ENCODE measurements around the gene PIKFYVE.
A peak's percentile ranks its signal among the peaks of the same experiment; 100 is the strongest.
"Not testable (repeated sequence)": the region's sequence is repeated elsewhere in the genome, so short reads cannot be mapped to it uniquely, and the experiment has no call there.

Gene PIKFYVE

GRCh38 chr2:208366215-208367127 lies 100.4 kb downstream of the PIKFYVE start:
- in situ Hi-C loops (cut with MboI; ENCODE audit: low sequenced_read_pairs, unreplicated experiment), result no loop called here
- DNase-seq (ENCODE audit: low spot score), result peak; percentile 43
- TF ChIP-seq CTCF (IDR thresholded peaks at IDR 0.05; ENCODE audit: borderline replicate concordance, control extremely low read depth, extremely low read depth, insufficient read depth, missing control alignments), result no peak

- in situ Hi-C loops (cut with MboI; ENCODE audit: low sequenced_read_pairs, unreplicated experiment), result no loop called here
- TF ChIP-seq CTCF (IDR thresholded peaks at IDR 0.05; ENCODE audit: borderline replicate concordance, control extremely low read depth, extremely low read depth, insufficient read depth, missing control alignments), result no peak
- no peak for DNase-seq (ENCODE audit: low spot score)
These were observed 103.0 kb downstream of the PIKFYVE start for GRCh38 chr2:208369091-208369490.

GRCh38 chr2:208370881-208371633 lies 105.0 kb downstream of the PIKFYVE start:
- no peak for DNase-seq (ENCODE audit: low spot score)
- in situ Hi-C loops (cut with MboI; ENCODE audit: low sequenced_read_pairs, unreplicated experiment), result no loop called here

DNA sequence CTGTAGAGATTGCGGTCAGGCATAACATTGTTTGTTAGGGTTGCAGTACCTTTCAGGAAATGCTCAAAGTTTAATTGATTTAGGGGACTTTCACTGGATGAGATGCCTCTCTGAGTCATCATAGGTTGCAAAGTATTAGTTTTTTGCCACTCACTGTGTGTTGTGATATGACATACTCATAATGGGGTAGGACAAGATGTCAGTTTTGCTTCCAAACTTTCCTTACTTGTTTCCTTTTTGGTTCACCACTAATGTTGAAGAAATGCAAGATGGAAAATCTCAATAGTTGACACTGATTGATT lies 105.5 kb downstream of the PIKFYVE start:
- in situ Hi-C loops (cut with MboI; ENCODE audit: low sequenced_read_pairs, unreplicated experiment), result no loop called here

More at GRCh38 chr2:208370881-208371633, 105.0 kb downstream of the PIKFYVE start:
- TF ChIP-seq CTCF (IDR thresholded peaks at IDR 0.05; ENCODE audit: borderline replicate concordance, control extremely low read depth, extremely low read depth, insufficient read depth, missing control alignments), result no peak

GRCh38 chr2:208373460-208374089 lies 107.5 kb downstream of the PIKFYVE start:
- peak; percentile 60 for DNase-seq (ENCODE audit: low spot score)
- in situ Hi-C loops (cut with MboI; ENCODE audit: low sequenced_read_pairs, unreplicated experiment), result no loop called here
- TF ChIP-seq CTCF (IDR thresholded peaks at IDR 0.05; ENCODE audit: borderline replicate concordance, control extremely low read depth, extremely low read depth, insufficient read depth, missing control alignments), result peak; percentile 61

More for the DNA sequence above, 105.5 kb downstream of the PIKFYVE start:
- no peak for TF ChIP-seq CTCF (IDR thresholded peaks at IDR 0.05; ENCODE audit: borderline replicate concordance, control extremely low read depth, extremely low read depth, insufficient read depth, missing control alignments)
- DNase-seq (ENCODE audit: low spot score), result no peak

- in situ Hi-C loops (cut with MboI; ENCODE audit: low sequenced_read_pairs, unreplicated experiment), result no loop called here
- no peak for TF ChIP-seq CTCF (IDR thresholded peaks at IDR 0.05; ENCODE audit: borderline replicate concordance, control extremely low read depth, extremely low read depth, insufficient read depth, missing control alignments)
These were observed 109.5 kb downstream of the PIKFYVE start for GRCh38 chr2:208375491-208376068.

DNA sequence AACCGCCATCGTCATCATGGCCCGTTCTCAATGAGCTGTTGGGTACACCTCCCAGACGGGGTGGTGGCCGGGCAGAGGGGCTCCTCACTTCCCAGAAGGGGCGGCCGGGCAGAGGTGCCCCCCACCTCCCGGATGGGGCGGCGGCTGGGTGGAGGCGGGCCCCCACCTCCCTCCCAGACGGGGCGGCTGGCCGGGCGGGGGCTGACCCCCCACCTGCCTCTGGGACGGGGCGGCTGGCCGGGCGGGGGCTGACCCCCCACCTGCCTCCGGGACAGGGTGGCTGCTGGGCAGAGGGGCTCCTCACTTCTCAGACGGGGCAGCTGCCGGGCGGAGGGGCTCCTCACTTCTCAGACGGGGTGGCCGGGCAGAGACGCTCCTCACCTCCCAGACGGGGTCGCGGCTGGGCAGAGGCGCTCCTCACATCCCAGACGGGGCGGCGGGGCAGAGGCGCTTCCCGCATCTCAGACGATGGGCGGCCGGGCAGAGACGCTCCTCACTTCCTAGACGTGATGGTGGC lies 111.3 kb downstream of the PIKFYVE start:
- DNase-seq (ENCODE audit: low spot score); in situ Hi-C loops (cut with MboI; ENCODE audit: low sequenced_read_pairs, unreplicated experiment): not testable (repeated sequence)

More at GRCh38 chr2:208375491-208376068, 109.5 kb downstream of the PIKFYVE start:
- DNase-seq (ENCODE audit: low spot score), result no peak
